Fibroblast of lung (primary cell): ENCODE measurements around the gene PRR7.

Experiments used
- CTCF ChIP-seq, 2 donors: IDR thresholded peaks in 1 of 2; conservative IDR thresholded peaks in 1 of 2; 1 replicate in 1 of 2; 2 replicates in 1 of 2; pipeline ENCODE4 v1.5.1; 2011 to 2012; ENCODE audit warnings: low read length in 2 of 2, control low read depth in 1 of 2, inconsistent platforms in 1 of 2, low read depth in 1 of 2, mild to moderate bottlenecking in 1 of 2
- EZH2 ChIP-seq: IDR thresholded peaks from 2 replicates; pipeline ENCODE4 v1.5.1; 2012; ENCODE audit warnings: low read length, control low read depth, mild to moderate bottlenecking; ENCODE audit errors: missing control alignments

- no peak for TF ChIP-seq CTCF (conservative IDR thresholded peaks at IDR 0.05 in 1 of 2, IDR thresholded peaks at IDR 0.05 in 1 of 2; ENCODE audit: low read depth in 1 of 2, low read length in 2 of 2)
- no peak for TF ChIP-seq EZH2
Observed at GRCh38 chr5:177459357-177459756, 12.7 kb downstream of the PRR7 start.
